ENCODE data around the gene DTYMK. TPM values are rescaled to one million over a fixed set of nuclear protein-coding genes. Genes with fewer than 3 reads are reported as not detected.

The DTYMK gene
- 10 to 100 TPM; 14.2 to 23.9 (median 19.2) TPM for total RNA-seq

DNA sequence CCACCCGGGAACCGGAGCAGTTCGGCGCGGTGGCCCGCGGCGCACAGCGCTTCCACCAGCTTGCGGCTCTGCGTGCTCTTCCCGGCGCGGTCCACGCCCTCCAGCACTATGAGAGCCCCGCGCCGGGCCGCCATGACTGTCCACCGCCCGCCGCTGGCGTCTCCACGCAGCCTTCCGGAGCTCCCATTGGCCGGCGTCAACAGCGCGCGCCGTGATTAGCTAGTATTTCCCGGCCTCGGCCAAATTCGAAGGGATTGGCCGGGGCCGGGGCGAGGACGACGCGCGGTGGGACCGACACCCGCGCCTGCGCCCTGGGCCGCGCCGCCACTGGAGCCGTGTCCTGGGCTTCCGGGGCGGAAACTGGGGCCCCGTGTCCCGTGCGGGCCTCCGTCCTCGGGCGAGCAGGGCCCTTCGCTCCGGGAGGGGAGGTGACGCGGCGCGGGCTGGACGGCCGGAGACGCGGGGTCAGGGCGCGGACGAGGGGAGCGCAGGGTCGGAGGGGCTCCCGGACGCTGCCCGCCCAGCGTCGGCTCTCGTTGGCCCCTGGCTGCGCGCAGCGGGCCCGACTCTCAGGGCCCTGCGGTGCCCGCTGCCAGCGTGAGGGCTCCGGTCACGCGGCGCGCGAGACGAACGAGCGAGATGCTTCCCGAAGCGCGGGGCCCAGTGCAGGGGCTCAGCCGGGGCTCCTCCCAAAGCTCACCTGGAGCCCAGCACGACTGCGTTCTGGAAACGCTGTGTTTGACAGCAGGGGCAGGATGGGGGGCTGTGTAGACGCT lies at the start of gene DTYMK:
Gene DTYMK (minus strand): TSS at position 166 of the 776 bp plus-strand sequence. CDS start 32 bp downstream, at position 134.
- peak; percentile 74 to 87 for TF ChIP-seq POLR2A (IDR thresholded peaks at IDR 0.05)
- TF ChIP-seq, protein P1, sequence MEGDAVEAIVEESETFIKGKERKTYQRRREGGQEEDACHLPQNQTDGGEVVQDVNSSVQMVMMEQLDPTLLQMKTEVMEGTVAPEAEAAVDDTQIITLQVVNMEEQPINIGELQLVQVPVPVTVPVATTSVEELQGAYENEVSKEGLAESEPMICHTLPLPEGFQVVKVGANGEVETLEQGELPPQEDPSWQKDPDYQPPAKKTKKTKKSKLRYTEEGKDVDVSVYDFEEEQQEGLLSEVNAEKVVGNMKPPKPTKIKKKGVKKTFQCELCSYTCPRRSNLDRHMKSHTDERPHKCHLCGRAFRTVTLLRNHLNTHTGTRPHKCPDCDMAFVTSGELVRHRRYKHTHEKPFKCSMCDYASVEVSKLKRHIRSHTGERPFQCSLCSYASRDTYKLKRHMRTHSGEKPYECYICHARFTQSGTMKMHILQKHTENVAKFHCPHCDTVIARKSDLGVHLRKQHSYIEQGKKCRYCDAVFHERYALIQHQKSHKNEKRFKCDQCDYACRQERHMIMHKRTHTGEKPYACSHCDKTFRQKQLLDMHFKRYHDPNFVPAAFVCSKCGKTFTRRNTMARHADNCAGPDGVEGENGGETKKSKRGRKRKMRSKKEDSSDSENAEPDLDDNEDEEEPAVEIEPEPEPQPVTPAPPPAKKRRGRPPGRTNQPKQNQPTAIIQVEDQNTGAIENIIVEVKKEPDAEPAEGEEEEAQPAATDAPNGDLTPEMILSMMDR (IDR thresholded peaks at IDR 0.05) = no peak
- Histone ChIP-seq H3K4me3 (peak within 1 kb of the TSS; percentile 84 to 99 (median 94)), H3K27ac (peak within 1 kb of the TSS; percentile 90 to 91 (median 91)), H3K9me3 (no peaks in the 10 kb centered on the region), H3K36me3 (peaks cover 0 to 18% (median 0%) of the 10 kb centered on the region in 3 donors), H3K4me1 (peaks cover 0 to 25% (median 7%) of the 10 kb centered on the region in 4 donors), H3K27me3 (no peaks in the 10 kb centered on the region)
- DNase-seq = peak; percentile 92 to 98 (median 98)

GRCh38 chr2:241736111-241736510 lies 49.5 kb upstream of the DTYMK start:
- H3K9me3 ChIP-seq = no peaks in the 10 kb centered on the region
- peaks cover 0 to 14% (median 5%) of the 10 kb centered on the region in 4 donors for H3K4me1 ChIP-seq
- peaks cover 0 to 5% (median 0%) of the 10 kb centered on the region in 3 donors for H3K36me3 ChIP-seq
- H3K27me3 ChIP-seq = no peaks in the 10 kb centered on the region
- H3K27ac ChIP-seq = no peak overlapping the region
- DNase-seq = no peak
- TF ChIP-seq POLR2A (IDR thresholded peaks at IDR 0.05) = no peak
- TF ChIP-seq, protein P1 (IDR thresholded peaks at IDR 0.05) = no peak
- peak overlapping the region in 1 of 4 donors; percentile 82 for H3K4me3 ChIP-seq

DNA sequence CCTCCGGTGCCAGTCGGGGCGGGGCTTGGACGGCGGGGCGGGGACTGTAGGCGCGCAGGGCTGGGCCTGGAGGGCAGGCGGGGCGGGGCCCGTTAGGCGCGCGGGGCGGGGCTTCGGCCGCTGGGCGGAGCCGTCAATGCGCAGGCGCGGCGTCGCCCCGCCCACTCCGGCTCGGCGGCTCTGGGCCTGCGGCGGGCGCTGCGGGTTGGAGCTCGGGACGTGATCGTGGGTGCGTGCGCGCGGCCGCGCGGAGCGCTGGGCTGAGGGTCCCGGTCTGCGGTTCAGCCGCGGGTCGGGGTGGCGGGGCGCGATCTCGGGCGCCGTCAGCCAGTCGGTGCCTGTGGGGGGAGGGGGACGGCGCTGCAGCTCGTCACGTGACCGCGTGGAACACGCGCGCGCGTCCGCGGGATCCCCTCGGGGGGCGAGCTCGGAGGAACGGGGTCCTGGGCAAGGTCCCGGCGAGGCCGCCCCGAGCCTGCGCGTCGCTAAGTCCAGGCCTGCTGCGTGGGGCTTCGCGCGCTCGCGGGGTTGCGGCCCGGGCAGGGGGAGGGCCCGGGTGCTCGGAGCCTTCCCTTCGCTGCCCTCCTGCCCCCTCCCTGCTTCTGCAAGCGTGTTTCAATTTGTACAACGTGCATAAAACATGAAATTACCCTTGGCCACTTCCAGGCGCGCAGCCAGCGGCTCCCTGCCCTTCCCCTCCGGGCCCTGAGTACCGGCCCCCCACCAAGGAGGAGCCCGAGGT lies 48.0 kb upstream of the DTYMK start, which contains the start of gene D2HGDH:
Gene D2HGDH (plus strand): TSS at position 164 of the 742 bp plus-strand sequence. CDS start 595 bp downstream, outside the sequence.
- TF ChIP-seq, protein P1 (IDR thresholded peaks at IDR 0.05) = peak in 1 of 6 experiments; percentile 13
- peak; percentile 37 to 68 for TF ChIP-seq POLR2A (IDR thresholded peaks at IDR 0.05)
- peak within 1 kb of the TSS; percentile 83 to 98 (median 90) for H3K27ac ChIP-seq
- peaks cover 0 to 5% (median 0%) of the 10 kb centered on the region in 3 donors for H3K36me3 ChIP-seq
- H3K27me3 ChIP-seq = no peaks in the 10 kb centered on the region
- H3K4me3 ChIP-seq = peak within 1 kb of the TSS; percentile 74 to 97 (median 86)
- H3K4me1 ChIP-seq = peaks cover 0 to 14% (median 5%) of the 10 kb centered on the region in 4 donors
- H3K9me3 ChIP-seq = no peaks in the 10 kb centered on the region
- peak; percentile 97 to 98 (median 98) for DNase-seq

DNA sequence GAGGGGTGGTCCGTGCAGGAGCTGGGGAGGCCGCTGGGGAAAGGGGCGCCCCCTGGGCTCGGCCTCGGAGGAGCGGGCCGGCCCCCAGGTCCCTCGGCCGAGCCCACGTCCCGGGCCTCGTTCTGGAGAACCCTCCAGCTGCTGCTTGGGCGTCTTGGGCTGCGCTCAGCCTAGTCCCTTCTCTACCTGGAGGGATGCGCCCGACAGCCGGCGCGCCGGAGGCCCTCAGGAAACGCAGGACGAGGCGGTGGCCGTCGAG lies 47.5 kb upstream of the DTYMK start:
- H3K4me3 ChIP-seq = peak overlapping the region; percentile 74 to 97 (median 86)
- H3K27ac ChIP-seq = peak overlapping the region; percentile 50 to 98 (median 90)
- no peaks in the 10 kb centered on the region for H3K27me3 ChIP-seq
- DNase-seq = no peak
- TF ChIP-seq, protein P1 (IDR thresholded peaks at IDR 0.05) = no peak
- TF ChIP-seq POLR2A (IDR thresholded peaks at IDR 0.05) = no peak
- no peaks in the 10 kb centered on the region for H3K9me3 ChIP-seq
- peaks cover 0 to 14% (median 5%) of the 10 kb centered on the region in 4 donors for H3K4me1 ChIP-seq
- H3K36me3 ChIP-seq = peaks cover 0 to 2% (median 0%) of the 10 kb centered on the region in 3 donors

DNA sequence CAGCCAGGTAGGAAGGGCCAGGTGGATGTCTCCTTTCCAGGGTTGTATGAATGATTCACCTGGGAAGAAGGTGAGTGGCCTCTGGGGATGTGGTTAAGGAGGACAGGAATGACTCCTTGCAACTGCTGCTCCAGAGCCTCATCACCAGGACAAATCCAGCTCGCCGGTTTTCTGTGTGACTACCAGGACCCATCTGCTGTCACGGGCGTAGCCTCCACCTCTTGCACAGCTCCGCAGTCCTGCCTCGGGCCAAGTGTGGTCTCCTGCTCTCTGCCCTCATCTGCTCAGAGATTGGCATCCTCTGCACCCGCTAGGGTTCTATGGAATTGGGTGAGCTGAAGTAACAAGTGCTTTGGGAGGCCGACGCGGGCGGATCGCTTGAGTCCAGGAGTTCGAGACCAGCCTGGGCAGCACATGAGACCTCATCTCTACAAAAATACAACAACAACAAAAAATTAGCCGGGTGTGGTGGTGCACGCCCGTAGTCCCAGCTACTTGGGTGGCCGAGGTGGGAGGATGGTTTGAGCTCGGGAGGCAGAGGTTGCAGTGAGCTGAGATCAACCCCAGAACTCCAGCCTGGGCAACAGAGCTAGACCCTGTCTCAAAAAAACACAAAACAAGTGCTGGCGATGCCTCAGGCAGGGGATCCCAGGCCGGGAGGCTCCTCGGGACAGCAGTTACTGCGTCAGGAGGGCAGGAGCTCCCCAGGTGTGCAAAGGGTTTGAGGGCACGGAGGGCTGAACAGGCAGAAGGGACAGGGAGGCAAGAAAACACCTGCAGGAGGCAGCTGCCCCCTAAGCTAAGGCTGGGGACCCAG lies 47.0 kb upstream of the DTYMK start:
- peak overlapping the region; percentile 50 to 98 (median 90) for H3K27ac ChIP-seq
- H3K9me3 ChIP-seq = no peaks in the 10 kb centered on the region
- DNase-seq = no peak
- H3K4me1 ChIP-seq = peaks cover 0 to 14% (median 5%) of the 10 kb centered on the region in 4 donors
- H3K4me3 ChIP-seq = peak overlapping the region; percentile 74 to 97 (median 86)
- H3K27me3 ChIP-seq = no peaks in the 10 kb centered on the region
- no peaks in the 10 kb centered on the region for H3K36me3 ChIP-seq
- TF ChIP-seq, protein P1 (IDR thresholded peaks at IDR 0.05) = no peak
- TF ChIP-seq POLR2A (IDR thresholded peaks at IDR 0.05) = no peak
